Activated naive CD4-positive, alpha-beta T cell treated with anti-CD3 and anti-CD28 coated beads, Interleukin-2, amount 50 U/mL, for 16 hours (primary cell): ENCODE measurements around the gene GAS2L1.

Experiments used
- DNase-seq: peaks from one replicate; pipeline ENCODE4 v3.0.0-alpha.2; 2020

The GAS2L1 gene

GRCh38 chr22:29328566-29329500 lies 22.4 kb downstream of the GAS2L1 start:
- DNase-seq: no peak

- no peak for DNase-seq
Observed at GRCh38 chr22:29329581-29329980, 23.1 kb downstream of the GAS2L1 start.

DNA sequence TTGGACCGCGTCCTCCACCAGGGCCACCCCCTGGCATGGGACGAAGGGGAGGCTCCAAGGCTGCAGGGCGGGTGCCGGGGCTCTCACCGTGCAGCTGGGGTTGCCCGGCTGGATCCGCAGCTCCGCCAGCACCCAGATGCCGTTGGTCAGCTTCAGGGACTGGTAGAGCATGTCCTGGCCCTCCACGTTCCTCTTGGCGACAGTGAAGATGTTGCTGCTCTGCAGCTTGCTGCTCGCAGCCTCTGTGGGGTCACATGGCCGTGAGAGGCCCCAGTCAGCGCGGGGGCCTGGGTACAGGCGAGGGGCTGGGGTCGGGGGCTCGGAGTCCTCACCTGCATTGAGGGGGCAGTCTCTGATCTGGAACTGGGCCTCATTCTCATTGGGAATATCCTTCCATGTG lies 23.8 kb downstream of the GAS2L1 start:
- no peak for DNase-seq

DNA sequence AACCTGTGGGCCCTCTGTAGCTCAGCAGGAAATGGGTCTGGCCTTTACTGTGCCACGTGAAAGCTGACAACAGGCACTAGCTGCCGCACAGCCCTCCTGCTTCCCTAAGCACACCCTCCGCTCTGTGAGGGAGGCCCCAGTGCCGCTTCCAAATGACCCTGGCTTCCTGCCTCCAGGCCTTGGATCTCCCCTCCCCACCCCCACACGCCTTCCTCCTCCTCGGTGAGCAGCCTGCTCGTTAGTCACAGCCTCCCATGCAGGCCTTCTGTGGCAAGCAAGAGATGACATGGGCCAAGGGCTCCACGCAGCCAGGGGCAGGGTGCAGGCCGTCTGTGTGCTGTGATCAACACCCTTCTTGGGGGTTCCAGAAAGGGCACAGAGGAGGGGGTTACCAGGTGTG lies 24.3 kb downstream of the GAS2L1 start:
- no peak for DNase-seq

DNA sequence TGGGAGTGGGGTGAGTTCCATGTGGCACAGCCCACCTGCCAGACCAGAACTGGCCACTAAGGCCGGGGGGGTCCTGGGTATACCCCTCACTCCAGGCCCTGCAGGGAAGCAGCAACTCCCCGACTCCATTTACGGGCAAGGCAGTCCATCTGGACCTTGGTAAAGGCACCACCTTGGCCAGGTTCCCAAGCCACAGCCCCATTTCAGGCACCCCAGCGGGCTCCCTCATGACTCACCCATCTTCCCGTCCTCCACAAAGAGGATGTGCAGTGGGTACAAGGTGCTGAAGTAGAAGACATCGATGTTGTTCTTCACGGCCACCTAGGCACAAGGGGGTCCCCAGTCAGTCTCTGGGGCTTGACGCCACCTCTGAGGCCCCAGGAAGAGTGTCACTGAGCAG lies 24.8 kb downstream of the GAS2L1 start:
- no peak for DNase-seq

DNA sequence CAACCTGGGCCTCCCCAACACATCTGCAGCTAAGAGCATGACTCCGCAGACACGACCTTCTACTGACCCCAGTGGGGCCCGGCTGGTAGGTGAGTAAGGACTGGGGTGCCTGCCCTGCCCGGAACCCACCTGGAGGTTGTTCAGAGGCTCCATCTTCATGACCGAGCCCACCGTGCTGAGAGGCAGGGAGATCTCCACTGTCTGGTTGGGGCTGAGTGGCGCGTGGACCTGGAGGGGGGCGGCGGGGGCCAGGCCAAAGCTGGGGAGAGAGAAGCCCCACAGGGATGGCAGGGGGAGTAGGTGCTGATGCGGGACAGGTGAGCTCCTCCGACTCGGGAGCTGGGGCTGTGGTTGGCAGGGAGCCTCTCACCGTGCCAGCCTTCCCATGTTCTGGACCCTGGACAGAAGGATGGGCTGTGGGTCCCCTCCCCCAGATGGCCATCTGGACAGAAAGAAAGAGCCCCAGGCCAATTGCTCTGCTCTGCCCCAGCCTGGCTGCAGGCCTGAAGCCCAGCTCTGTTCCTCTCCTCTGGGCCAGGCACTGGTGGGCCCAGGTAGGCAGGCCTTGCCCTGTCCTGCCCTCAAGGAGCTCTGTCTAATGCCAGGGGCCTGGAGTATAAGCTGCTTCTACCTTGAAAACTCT lies 25.3 kb downstream of the GAS2L1 start:
- DNase-seq: no peak

- no peak for DNase-seq
Observed at GRCh38 chr22:29332886-29333496, 26.5 kb downstream of the GAS2L1 start.

- DNase-seq: no peak
Observed at GRCh38 chr22:29334148-29334547, 27.7 kb downstream of the GAS2L1 start.

DNA sequence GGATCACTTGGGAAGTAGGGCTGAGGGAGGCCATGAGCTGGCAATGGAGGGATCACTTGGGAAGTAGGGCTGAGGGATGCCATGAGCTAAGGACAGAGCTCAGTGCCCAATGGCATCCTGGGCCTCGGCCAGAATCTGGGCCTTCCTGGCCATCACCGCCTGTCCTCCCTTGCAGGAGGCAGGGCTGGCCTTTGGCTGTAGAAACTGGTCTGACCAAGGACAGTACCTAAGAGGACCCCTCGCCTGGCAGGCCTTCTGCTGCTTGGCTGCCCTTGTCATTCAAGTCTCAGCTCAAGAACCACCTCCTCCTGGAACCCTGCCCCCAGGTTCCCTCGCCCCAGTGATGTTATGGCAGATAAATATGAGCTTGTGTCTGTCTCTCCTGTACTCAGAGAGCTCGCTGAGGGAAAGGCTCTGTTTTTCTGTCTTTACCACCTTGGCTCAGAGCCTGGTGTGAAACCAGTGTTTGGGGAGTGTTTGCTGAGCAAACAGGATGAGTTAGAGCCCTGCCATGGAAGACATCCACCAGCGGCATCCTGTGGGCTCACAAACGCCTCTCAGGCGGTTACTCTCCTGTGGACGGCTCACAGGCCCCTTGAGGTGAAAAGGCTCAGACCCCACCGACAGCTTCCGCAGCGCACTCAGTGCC lies 28.4 kb downstream of the GAS2L1 start:
- no peak for DNase-seq

DNA sequence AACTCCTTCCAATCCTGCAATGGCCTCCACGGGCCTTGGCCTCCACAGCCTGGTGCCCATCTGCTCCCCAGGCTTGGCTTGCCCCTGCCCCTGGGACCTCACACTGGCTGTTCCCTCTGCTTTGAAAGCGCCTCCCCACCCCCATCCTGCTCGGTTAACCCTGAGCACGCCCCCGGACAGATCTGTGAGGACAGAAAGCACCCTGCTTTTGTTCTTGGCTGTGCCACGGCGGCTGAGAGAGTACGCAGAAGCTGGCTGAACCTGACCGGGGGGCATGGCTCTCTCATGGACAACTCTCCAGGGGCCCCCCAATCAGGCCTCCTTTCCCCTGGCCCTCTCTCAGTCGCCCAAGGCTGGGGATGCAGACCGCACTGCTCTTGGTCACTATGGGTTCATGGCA lies 29.2 kb downstream of the GAS2L1 start:
- DNase-seq: no peak

DNA sequence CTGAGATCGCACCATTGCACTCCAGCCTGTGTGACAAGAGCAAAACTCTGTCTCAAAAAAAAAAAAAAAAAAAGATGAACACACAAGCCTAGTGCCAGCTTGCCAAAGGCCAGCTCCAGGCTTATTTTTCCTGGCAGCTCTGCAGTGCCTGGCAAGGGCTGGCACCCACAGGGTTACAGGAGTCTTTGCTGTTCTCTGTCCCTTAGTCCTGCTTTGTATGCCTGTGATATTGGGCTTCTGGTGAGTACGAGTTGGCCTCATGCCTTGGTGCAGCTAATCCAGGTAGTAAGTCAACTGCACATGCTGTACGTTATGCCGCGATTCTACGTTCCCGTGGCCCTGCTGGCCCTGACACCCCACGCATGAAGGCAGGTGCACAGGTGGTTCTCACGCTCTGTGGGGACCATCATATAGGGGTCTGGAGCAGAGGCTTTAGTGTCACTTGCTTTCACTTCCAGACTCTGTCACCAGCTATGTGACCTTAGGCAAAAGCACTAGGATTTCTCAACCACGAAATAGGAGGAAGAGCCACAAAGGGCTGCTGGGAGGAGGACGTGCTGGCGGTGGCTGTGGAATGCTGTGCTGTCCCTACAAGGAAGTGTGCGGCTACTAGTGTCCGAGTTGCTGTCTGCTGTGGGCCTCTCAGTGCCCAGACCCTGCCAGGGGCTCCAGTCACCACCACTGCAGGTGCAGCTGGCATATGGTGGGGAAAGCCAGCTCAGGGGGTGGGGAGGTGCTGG lies 30.5 kb downstream of the GAS2L1 start:
- DNase-seq: no peak

DNA sequence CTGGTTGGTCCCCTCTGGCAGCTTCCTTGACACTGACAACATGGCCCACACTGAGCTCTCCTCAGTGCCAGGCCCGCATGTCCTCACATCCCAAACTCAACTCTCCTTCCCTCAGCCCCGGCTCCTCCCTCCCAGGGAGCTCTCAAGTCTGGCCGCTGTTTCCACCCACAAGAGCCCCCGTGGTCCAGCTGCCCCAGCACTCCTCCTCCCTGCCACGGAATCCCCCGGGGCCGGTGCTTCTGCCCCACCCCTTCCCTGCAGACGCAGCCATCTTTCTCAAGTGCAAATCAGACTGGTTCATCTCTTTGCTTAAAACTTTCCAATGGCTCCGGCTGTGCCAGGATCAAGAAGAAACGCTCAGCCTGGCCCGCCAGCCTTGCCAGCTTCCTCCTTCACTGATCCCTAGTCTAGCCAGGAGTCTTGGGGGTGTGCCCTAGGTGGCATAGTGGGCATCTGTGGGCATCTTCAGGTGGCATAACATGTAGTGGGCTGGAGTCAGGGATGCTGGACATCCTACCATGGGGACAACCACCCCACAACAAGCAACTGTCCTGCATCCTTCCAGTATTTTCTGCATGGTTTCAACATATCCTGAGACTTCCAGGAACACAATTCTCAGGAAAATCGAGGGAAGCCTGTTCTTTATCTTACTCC lies 31.3 kb downstream of the GAS2L1 start:
- DNase-seq: no peak

- DNase-seq: no peak
Observed at GRCh38 chr22:29338398-29338797, 31.9 kb downstream of the GAS2L1 start.

DNA sequence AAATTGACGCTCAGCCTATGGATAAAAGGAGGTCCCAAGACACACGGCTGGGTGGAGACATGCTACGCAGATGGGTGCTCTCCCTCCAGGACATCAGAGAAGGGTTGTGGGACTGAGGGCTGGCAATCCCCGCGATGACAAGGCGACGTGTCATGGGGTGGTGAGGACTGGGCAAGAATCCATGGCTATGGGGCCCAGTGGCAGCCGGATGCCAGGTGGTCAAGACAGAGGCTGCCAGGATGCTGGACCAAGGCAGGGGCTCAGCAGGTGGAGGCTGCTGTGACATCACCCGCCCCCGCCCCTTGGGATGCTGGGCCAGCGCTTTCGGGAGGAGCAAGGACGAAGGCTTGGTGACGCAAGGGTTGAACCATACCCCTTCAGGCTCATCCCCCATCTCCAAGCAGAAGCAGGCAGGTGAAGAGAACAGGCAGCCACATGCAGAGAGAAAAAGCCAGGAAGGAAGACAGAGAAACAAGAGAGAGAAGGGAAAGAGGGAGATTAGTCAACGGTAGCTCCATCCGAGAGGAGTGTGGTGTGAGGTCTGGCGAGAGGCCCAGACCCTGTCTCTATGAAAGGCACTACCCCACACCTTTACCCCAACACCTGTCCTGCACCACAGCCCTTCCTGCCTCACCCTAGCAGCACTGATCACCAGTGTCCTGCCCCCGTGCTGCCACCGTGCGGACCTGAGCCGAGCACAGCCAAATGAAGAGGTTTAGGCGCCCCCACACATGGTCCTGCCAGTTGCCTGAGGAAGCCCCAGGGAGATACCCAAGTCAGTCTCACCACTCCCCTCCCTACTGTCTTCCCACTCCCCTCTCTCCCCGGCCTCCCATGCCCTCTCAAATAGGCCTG lies 33.2 kb downstream of the GAS2L1 start:
- DNase-seq: no peak

- no peak for DNase-seq
Observed at GRCh38 chr22:29340566-29340965, 34.1 kb downstream of the GAS2L1 start.

GRCh38 chr22:29341056-29341848 lies 34.8 kb downstream of the GAS2L1 start:
- DNase-seq: no peak

DNA sequence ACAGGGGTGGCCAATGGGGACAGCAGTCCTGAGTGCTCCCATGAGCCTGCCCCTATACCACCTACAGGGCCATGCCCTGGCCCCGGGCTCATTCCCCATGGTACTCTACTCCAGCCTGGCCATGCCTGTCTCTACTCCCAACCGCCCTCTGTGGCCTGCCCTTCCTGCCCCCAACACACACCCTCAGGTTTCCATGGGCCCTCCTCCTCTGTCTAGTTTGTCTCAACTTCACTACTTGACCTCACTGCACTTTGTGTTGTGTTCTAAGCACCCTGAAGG lies 35.3 kb downstream of the GAS2L1 start:
- DNase-seq: no peak

DNA sequence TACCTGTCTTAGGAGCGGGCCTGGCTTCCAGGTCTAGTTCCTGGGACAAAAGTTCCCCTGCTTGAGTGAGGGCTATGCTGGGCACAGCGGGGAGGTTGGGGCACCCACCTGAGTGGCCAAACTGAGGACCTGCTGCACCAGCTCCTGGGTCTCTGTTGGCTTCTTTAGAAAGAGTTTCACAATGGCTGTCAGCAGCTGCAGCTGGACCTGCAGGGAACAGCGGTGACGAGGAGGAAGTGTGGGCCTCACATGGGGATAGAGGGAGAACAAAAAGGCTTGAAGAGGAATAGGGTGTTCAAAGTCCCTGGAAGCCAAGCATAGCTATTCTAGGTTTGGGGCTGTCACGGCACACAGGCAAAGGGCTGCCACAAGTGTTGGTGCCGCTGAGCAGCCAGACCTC lies 35.7 kb downstream of the GAS2L1 start:
- no peak for DNase-seq

- no peak for DNase-seq
Observed at GRCh38 chr22:29342577-29343312, 36.3 kb downstream of the GAS2L1 start.

DNA sequence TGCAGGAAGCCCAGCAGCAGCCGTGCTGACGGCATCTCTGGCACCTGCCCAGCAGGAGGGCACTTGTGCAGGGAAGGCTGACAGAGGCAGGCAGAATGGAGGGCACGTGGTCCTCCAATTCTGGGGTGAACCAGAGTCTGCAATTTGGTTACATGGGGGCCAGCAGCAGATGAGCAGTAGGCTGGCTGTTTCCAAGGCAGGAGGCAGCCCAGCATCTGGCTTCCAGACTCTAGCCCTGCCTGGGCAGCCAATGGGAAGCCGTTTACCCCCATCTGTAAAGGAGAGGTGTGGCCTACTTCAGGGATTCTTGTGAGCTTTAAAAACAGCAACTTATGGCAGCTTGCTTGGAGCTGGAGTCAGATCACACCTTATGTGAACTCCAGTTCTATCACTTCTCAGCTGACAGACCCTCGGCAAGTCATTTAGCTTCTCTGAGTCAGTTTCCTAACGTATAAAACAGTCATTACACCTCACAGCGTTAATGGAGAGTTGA lies 36.9 kb downstream of the GAS2L1 start:
- DNase-seq: no peak
